ENCODE measurements around the gene TBL1XR1.

- TF ChIP-seq, protein P1, sequence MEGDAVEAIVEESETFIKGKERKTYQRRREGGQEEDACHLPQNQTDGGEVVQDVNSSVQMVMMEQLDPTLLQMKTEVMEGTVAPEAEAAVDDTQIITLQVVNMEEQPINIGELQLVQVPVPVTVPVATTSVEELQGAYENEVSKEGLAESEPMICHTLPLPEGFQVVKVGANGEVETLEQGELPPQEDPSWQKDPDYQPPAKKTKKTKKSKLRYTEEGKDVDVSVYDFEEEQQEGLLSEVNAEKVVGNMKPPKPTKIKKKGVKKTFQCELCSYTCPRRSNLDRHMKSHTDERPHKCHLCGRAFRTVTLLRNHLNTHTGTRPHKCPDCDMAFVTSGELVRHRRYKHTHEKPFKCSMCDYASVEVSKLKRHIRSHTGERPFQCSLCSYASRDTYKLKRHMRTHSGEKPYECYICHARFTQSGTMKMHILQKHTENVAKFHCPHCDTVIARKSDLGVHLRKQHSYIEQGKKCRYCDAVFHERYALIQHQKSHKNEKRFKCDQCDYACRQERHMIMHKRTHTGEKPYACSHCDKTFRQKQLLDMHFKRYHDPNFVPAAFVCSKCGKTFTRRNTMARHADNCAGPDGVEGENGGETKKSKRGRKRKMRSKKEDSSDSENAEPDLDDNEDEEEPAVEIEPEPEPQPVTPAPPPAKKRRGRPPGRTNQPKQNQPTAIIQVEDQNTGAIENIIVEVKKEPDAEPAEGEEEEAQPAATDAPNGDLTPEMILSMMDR (conservative IDR thresholded peaks at IDR 0.05; ENCODE audit: low read depth, low read length), result no peak
- TF ChIP-seq EZH2phosphoT487 (IDR thresholded peaks at IDR 0.05; ENCODE audit: borderline replicate concordance, low read length), result no peak
- no peak for TF ChIP-seq EZH2 (IDR thresholded peaks at IDR 0.05; ENCODE audit: low read length, unreplicated experiment)
Measured at GRCh38 chr3:177122183-177122856, 75.0 kb downstream of the TBL1XR1 start.

All from PC-3 (cell line).